Measurements from ENCODE around the gene TOPBP1.
"Not testable (repeated sequence)": the region's sequence is repeated elsewhere in the genome, so short reads cannot be mapped to it uniquely, and the experiment has no call there.

Gene TOPBP1

GRCh38 chr3:133674290-133674919 is 12.7 kb upstream of the TOPBP1 start:
- DNase-seq (ENCODE audit: low read depth in 3 of 3, low spot score in 1 of 3): no peak

- DNase-seq (ENCODE audit: low read depth in 3 of 3, low spot score in 1 of 3): no peak
These were observed 12.0 kb upstream of the TOPBP1 start for GRCh38 chr3:133673746-133674145.

GRCh38 chr3:133672461-133672860 is 10.7 kb upstream of the TOPBP1 start:
- no peak for DNase-seq (ENCODE audit: low read depth in 3 of 3, low spot score in 1 of 3)

- DNase-seq (ENCODE audit: low read depth in 3 of 3, low spot score in 1 of 3): no peak
These were observed 8.8 kb upstream of the TOPBP1 start for GRCh38 chr3:133670525-133670995.

- no peak for DNase-seq (ENCODE audit: low read depth in 3 of 3, low spot score in 1 of 3)
These were observed 8.3 kb upstream of the TOPBP1 start for GRCh38 chr3:133669949-133670524.

- DNase-seq (ENCODE audit: low read depth in 3 of 3, low spot score in 1 of 3): no peak
These were observed 5.4 kb upstream of the TOPBP1 start for GRCh38 chr3:133667118-133667517.

GRCh38 chr3:133665188-133665587 is 3.4 kb upstream of the TOPBP1 start:
- DNase-seq (ENCODE audit: low read depth in 3 of 3, low spot score in 1 of 3): not testable (repeated sequence)

- DNase-seq (ENCODE audit: low read depth in 3 of 3, low spot score in 1 of 3): no peak
These were observed 2.0 kb upstream of the TOPBP1 start for GRCh38 chr3:133663569-133664313.

- DNase-seq (ENCODE audit: low read depth in 3 of 3, low spot score in 1 of 3): no peak
These were observed 524 bp upstream of the TOPBP1 start for GRCh38 chr3:133662278-133662651.

- DNase-seq (ENCODE audit: low read depth in 3 of 3, low spot score in 1 of 3): no peak
These were observed 1.9 kb downstream of the TOPBP1 start for GRCh38 chr3:133659806-133660205.

GRCh38 chr3:133655731-133656515 is 5.8 kb downstream of the TOPBP1 start:
- DNase-seq (ENCODE audit: low read depth in 3 of 3, low spot score in 1 of 3): no peak

- DNase-seq (ENCODE audit: low read depth in 3 of 3, low spot score in 1 of 3): no peak
These were observed 12.2 kb downstream of the TOPBP1 start for GRCh38 chr3:133649486-133650068.

- no peak for DNase-seq (ENCODE audit: low read depth in 3 of 3, low spot score in 1 of 3)
These were observed 17.0 kb downstream of the TOPBP1 start for GRCh38 chr3:133644768-133645167.

GRCh38 chr3:133643611-133644010 is 18.1 kb downstream of the TOPBP1 start:
- DNase-seq (ENCODE audit: low read depth in 3 of 3, low spot score in 1 of 3): no peak

- DNase-seq (ENCODE audit: low read depth in 3 of 3, low spot score in 1 of 3): no peak
These were observed 20.5 kb downstream of the TOPBP1 start for GRCh38 chr3:133641254-133641653.

- no peak for DNase-seq (ENCODE audit: low read depth in 3 of 3, low spot score in 1 of 3)
These were observed 28.3 kb downstream of the TOPBP1 start for GRCh38 chr3:133633439-133633838.

- no peak for DNase-seq (ENCODE audit: low read depth in 3 of 3, low spot score in 1 of 3)
These were observed 32.6 kb downstream of the TOPBP1 start for GRCh38 chr3:133629146-133629545.

GRCh38 chr3:133627789-133628188 is 34.0 kb downstream of the TOPBP1 start:
- no peak for DNase-seq (ENCODE audit: low read depth in 3 of 3, low spot score in 1 of 3)

GRCh38 chr3:133620066-133620784 is 41.5 kb downstream of the TOPBP1 start:
- DNase-seq (ENCODE audit: low read depth in 3 of 3, low spot score in 1 of 3): no peak

- no peak for DNase-seq (ENCODE audit: low read depth in 3 of 3, low spot score in 1 of 3)
These were observed 50.2 kb downstream of the TOPBP1 start for GRCh38 chr3:133611534-133611933.

GRCh38 chr3:133610031-133610430 is 51.7 kb downstream of the TOPBP1 start:
- DNase-seq (ENCODE audit: low read depth in 3 of 3, low spot score in 1 of 3): no peak

Data from stimulated activated CD4-positive, alpha-beta T cell treated with anti-CD3 and anti-CD28 coated beads, TNF-alpha, amount 100 ng/mL, for 1 hour (primary cell).